PC-3 (cell line): ENCODE measurements around the gene SERPINI1. TPM values are rescaled to one million over a fixed set of nuclear protein-coding genes. Genes with fewer than 3 reads are reported as not detected.

Experiments used
- ATAC-seq: fragments of 200-7000 bp; cut with Tn5 transposase; 2 replicates; pipeline ENCODE4 v1.9.1; 2020; ENCODE audit warnings: mild to moderate bottlenecking, moderate library complexity
- BruUV-seq: library from RNA; stranded (reverse); fragments of 400-500 nt; replicated peaks from 2 replicates; lab custom pipeline; 2021; lab: Mats Ljungman, UMichigan
- CTCF ChIA-PET: fragments of 300-600 bp; sonication (Branson Sonifier 250); formaldehyde crosslinking; loops from one replicate; lab custom pipeline; 2022; ENCODE audit warnings: antibody characterized with exemption; lab: Charles Lee
- POLR2A ChIA-PET: fragments of 300-600 bp; sonication (Branson Sonifier 250); formaldehyde crosslinking; loops from one replicate; lab custom pipeline; 2022; ENCODE audit warnings: antibody characterized with exemption; ENCODE audit not compliant: unreplicated experiment; lab: Charles Lee
- DNase-seq: peaks from one replicate; pipeline ENCODE4 v3.0.0-alpha.2; 2015
- H2AFZ ChIP-seq: fragments of 300-600 bp; sonication (generic); 2 replicates; pipeline ENCODE4 v1.6.0; 2016; ENCODE audit warnings: antibody characterized with exemption, low read length
- H3F3A ChIP-seq: fragments of 300-600 bp; sonication (generic); one replicate; pipeline ENCODE4 v1.6.0; 2017; ENCODE audit warnings: antibody characterized with exemption, low read length, control low read depth, mild to moderate bottlenecking; ENCODE audit not compliant: unreplicated experiment
- H3K27ac ChIP-seq: fragments of 300-600 bp; sonication (generic); 2 replicates; pipeline ENCODE4 v1.5.1; 2016; ENCODE audit warnings: mild to moderate bottlenecking, low read length
- H3K27me3 ChIP-seq: fragments of 300-600 bp; sonication (generic); 2 replicates; pipeline ENCODE4 v1.6.1; 2016; ENCODE audit warnings: low read length, mixed read lengths
- H3K36me3 ChIP-seq: fragments of 300-600 bp; sonication (generic); 2 replicates; pipeline ENCODE4 v1.6.1; 2016; ENCODE audit warnings: low read depth, mixed run types, low read length, mixed read lengths
- H3K4me1 ChIP-seq: fragments of 300-600 bp; sonication (generic); 2 replicates; pipeline ENCODE4 v1.5.1; 2016; ENCODE audit warnings: low read length; ENCODE audit not compliant: insufficient read depth
- H3K4me2 ChIP-seq: fragments of 300-600 bp; sonication (generic); 2 replicates; pipeline ENCODE4 v1.6.0; 2016; ENCODE audit warnings: low read length
- H3K4me3 ChIP-seq: fragments of 300-600 bp; sonication (generic); 2 replicates; pipeline ENCODE4 v1.5.1; 2016; ENCODE audit warnings: mild to moderate bottlenecking, low read length, mixed read lengths
- H3K79me2 ChIP-seq: fragments of 300-600 bp; sonication (generic); 2 replicates; pipeline ENCODE4 v1.6.1; 2017; ENCODE audit warnings: low read length, mixed read lengths
- H3K9ac ChIP-seq: fragments of 300-600 bp; sonication (generic); 2 replicates; pipeline ENCODE4 v1.6.0; 2016; ENCODE audit warnings: mild to moderate bottlenecking, low read length
- H3K9me2 ChIP-seq: fragments of 300-600 bp; sonication (generic); replicated peaks from 2 replicates; pipeline ENCODE4 v1.6.1; 2016; ENCODE audit warnings: mixed run types, low read length, mixed read lengths
- H3K9me3 ChIP-seq: fragments of 300-600 bp; sonication (generic); 2 replicates; pipeline ENCODE4 v1.6.1; 2016; ENCODE audit warnings: low read length, mixed read lengths
- H4K20me1 ChIP-seq: fragments of 300-600 bp; sonication (generic); 2 replicates; pipeline ENCODE4 v1.6.1; 2016; ENCODE audit warnings: low read length, mixed read lengths
- CTCF ChIP-seq: fragments of 300-600 bp; sonication (generic); conservative IDR thresholded peaks from 2 replicates; pipeline ENCODE4 v1.5.1; 2017; ENCODE audit warnings: antibody characterized with exemption, low read depth, mild to moderate bottlenecking, low read length
- EZH2 ChIP-seq: fragments of 300-600 bp; sonication (generic); IDR thresholded peaks from one replicate; pipeline ENCODE4 v1.6.1; 2017; ENCODE audit warnings: antibody characterized with exemption, mild to moderate bottlenecking, low read length; ENCODE audit not compliant: unreplicated experiment
- EZH2phosphoT487 ChIP-seq: fragments of 300-600 bp; sonication (generic); IDR thresholded peaks from 2 replicates; pipeline ENCODE4 v1.6.1; 2018; ENCODE audit warnings: mild to moderate bottlenecking, antibody characterized with exemption, low read length, borderline replicate concordance
- intact Hi-C: fragments of 100-400 bp; cut with micrococcal nuclease; formaldehyde crosslinking; loops from 2 replicates; pipeline ENCODE4 v1.9.0; 2023
- total RNA-seq: library from RNA; depleted of rRNA; stranded (reverse); fragments of >200 nt; gene quantifications from 2 replicates; pipeline ENCODE4 v1.2.3, GENCODE V29; 2014

The SERPINI1 gene
- total RNA-seq, 1 experiment from 2014 or later, result 1.3 TPM

- POLR2A ChIA-PET, result no interaction called here
- Histone ChIP-seq H3K79me2 (no peaks in the 10 kb centered on the region), H3K4me1 (peaks cover 55% of the 10 kb centered on the region), H3K4me2 (peak overlapping the region; percentile 40), H3K27me3 (no peaks in the 10 kb centered on the region), H2AFZ (peak overlapping the region; percentile 23; the same call in 1 of the 2 replicates), H3K27ac (peak overlapping the region; percentile 82), H3K36me3 (no peaks in the 10 kb centered on the region), H3F3A (no peaks in the 10 kb centered on the region), H3K4me3 (no peak overlapping the region), H4K20me1 (no peaks in the 10 kb centered on the region), H3K9me3 (no peaks in the 10 kb centered on the region), H3K9ac (peak overlapping the region; percentile 49), H3K9me2 (no peaks in the 10 kb centered on the region)
- BruUV-seq, result no TSS peak
- peak; percentile 30 for DNase-seq
- ATAC-seq, result no peak
- TF ChIP-seq EZH2phosphoT487 (no peak), CTCF (no peak), EZH2 (no peak)
- CTCF ChIA-PET, result interaction anchor here (1.6 kb wide), 1 partner anchor 72 kb away, joined by 7 read pairs; no protein-coding TSS in a partner anchor
- intact Hi-C loops, result loop anchor here (1.0 to 2.0 kb wide), 2 partner anchors 15 to 78 kb away; partner anchors contain the start of gene SERPINI1
These were observed 77.9 kb downstream of the SERPINI1 start for GRCh38 chr3:167813169-167814123.

GRCh38 chr3:167814441-167814951 is 79.0 kb downstream of the SERPINI1 start:
- peak; percentile 68 for ATAC-seq
- peaks cover 45% of the 10 kb centered on the region for H3K4me1 ChIP-seq

More at GRCh38 chr3:167814441-167814951, 79.0 kb downstream of the SERPINI1 start:
- no peaks in the 10 kb centered on the region for H3K9me2 ChIP-seq
- no peaks in the 10 kb centered on the region for H3K9me3 ChIP-seq
- H3K36me3 ChIP-seq, result no peaks in the 10 kb centered on the region
- H3K4me2 ChIP-seq, result peak overlapping the region; percentile 40
- peak overlapping the region; percentile 82 for H3K27ac ChIP-seq
- no TSS peak for BruUV-seq
- ChIA-PET CTCF (interaction anchor here (0.6 to 1.6 kb wide), 2 partner anchors 55 to 74 kb away, joined by 3 to 7 read pairs; no protein-coding TSS in a partner anchor), POLR2A (no interaction called here)
- peak overlapping the region; percentile 49 for H3K9ac ChIP-seq
- H2AFZ ChIP-seq, result peak overlapping the region; percentile 23; the same call in 1 of the 2 replicates
- intact Hi-C loops, result loop anchor here (1.0 to 2.0 kb wide), 2 partner anchors 14 to 79 kb away; partner anchors contain the start of gene SERPINI1
- no peaks in the 10 kb centered on the region for H3K79me2 ChIP-seq
- TF ChIP-seq EZH2 (no peak), EZH2phosphoT487 (no peak), CTCF (no peak)
- H3K27me3 ChIP-seq, result no peaks in the 10 kb centered on the region
- no peak overlapping the region for H3K4me3 ChIP-seq
- no peaks in the 10 kb centered on the region for H3F3A ChIP-seq
- no peaks in the 10 kb centered on the region for H4K20me1 ChIP-seq
- DNase-seq, result peak; percentile 80
